Panc1 (cell line): ENCODE results near the gene CYP27C1. TPM values are rescaled to one million over a fixed set of nuclear protein-coding genes. Genes with fewer than 3 reads are reported as not detected.

ENCODE experiments used
- ATAC-seq: fragments of 200-7000 bp; cut with Tn5 transposase; 2 replicates; pipeline ENCODE4 v1.9.1; 2020; ENCODE audit warnings: mild to moderate bottlenecking, moderate library complexity
- BruUV-seq: library from RNA; stranded (reverse); fragments of 400-500 nt; replicated peaks from 2 replicates; lab custom pipeline; 2021; lab: Mats Ljungman, UMichigan
- CTCF ChIA-PET: fragments of 300-600 bp; sonication (Branson Sonifier 250); formaldehyde crosslinking; loops from one replicate; lab custom pipeline; 2022; ENCODE audit warnings: antibody characterized with exemption; lab: Charles Lee
- POLR2A ChIA-PET: fragments of 300-600 bp; sonication (Branson Sonifier 250); formaldehyde crosslinking; loops from one replicate; lab custom pipeline; 2022; ENCODE audit warnings: antibody characterized with exemption; lab: Charles Lee
- DNase-seq: peaks from one replicate; pipeline ENCODE4 v3.0.0-alpha.2; 2010; ENCODE audit warnings: low read depth, low spot score
- H3K27ac ChIP-seq: 2 replicates; pipeline ENCODE4 v1.5.1; 2011; ENCODE audit warnings: mild to moderate bottlenecking, low read length, inconsistent platforms
- H3K27me3 ChIP-seq: fragments of 200-500 bp; sonication (Bioruptor generic); 2 replicates; pipeline ENCODE4 v1.6.0; 2014; ENCODE audit warnings: low read length, inconsistent platforms; ENCODE audit not compliant: control insufficient read depth, insufficient read depth
- H3K36me3 ChIP-seq: fragments of 200-500 bp; sonication (Bioruptor generic); 2 replicates; pipeline ENCODE4 v1.5.1; 2014; ENCODE audit warnings: inconsistent platforms, mild to moderate bottlenecking, low read length, moderate library complexity; ENCODE audit not compliant: control insufficient read depth, insufficient read depth
- H3K4me1 ChIP-seq: 2 replicates; pipeline ENCODE4 v1.5.1; 2011; ENCODE audit warnings: inconsistent platforms, mild to moderate bottlenecking, low read length, moderate library complexity; ENCODE audit not compliant: control insufficient read depth, insufficient read depth
- H3K4me3 ChIP-seq, 2 experiments: 2 replicates each; pipeline ENCODE4 v1.5.1; 2011 to 2012; ENCODE audit warnings: low read depth in 2 of 2, low read length in 2 of 2, mild to moderate bottlenecking in 2 of 2, inconsistent platforms in 1 of 2, moderate library complexity in 1 of 2
- H3K9me3 ChIP-seq: fragments of 200-500 bp; sonication (Bioruptor generic); 2 replicates; pipeline ENCODE4 v1.5.1; 2014; ENCODE audit warnings: low read depth, mild to moderate bottlenecking, inconsistent platforms, low read length, moderate library complexity; ENCODE audit not compliant: control insufficient read depth, insufficient read depth
- CTCF ChIP-seq: fragments of 450-650 bp; IDR thresholded peaks from 2 replicates; pipeline ENCODE4 v1.5.1; 2017; ENCODE audit warnings: mild to moderate bottlenecking
- POLR2AphosphoS5 ChIP-seq: IDR thresholded peaks from 2 replicates; pipeline ENCODE4 v1.6.1; 2012; ENCODE audit warnings: mild to moderate bottlenecking, low read depth, low read length, moderate library complexity
- REST ChIP-seq, 2 experiments: IDR thresholded peaks; 2 replicates each; pipeline ENCODE4 v1.6.1; 2011 to 2012; ENCODE audit warnings: low read depth in 2 of 2, control low read depth in 1 of 2, low read length in 1 of 2, mild to moderate bottlenecking in 1 of 2, moderate library complexity in 1 of 2; ENCODE audit not compliant: insufficient read depth in 1 of 2
- SIN3A ChIP-seq: IDR thresholded peaks from 2 replicates; pipeline ENCODE4 v1.6.1; 2012; ENCODE audit warnings: low read depth, mild to moderate bottlenecking, low read length, moderate library complexity, borderline replicate concordance; ENCODE audit not compliant: insufficient read depth
- TCF7L2 ChIP-seq: IDR thresholded peaks from 2 replicates; pipeline ENCODE4 v1.6.1; 2011; ENCODE audit warnings: mild to moderate bottlenecking, low read depth, low read length, inconsistent platforms
- in situ Hi-C: cut with HindIII; loops from 2 replicates; pipeline ENCODE4 v1.10.0; 2016; ENCODE audit warnings: low sequenced_read_pairs, low pct_unique_long_range_greater_than_20kb
- intact Hi-C: fragments of 100-400 bp; cut with micrococcal nuclease; formaldehyde crosslinking; loops from one replicate; pipeline ENCODE4 v1.10.0; 2022; ENCODE audit not compliant: unreplicated experiment
- total RNA-seq: library from RNA; stranded (reverse); gene quantifications from one replicate; pipeline ENCODE4 v1.2.1, GENCODE V29; 2021; ENCODE audit not compliant: unreplicated experiment

CYP27C1 gene
- total RNA-seq, 1 experiment from 2014 or later, result 5.7 TPM

GRCh38 chr2:127170021-127170420 is 50.1 kb downstream of the CYP27C1 start:
- Histone ChIP-seq H3K27me3 (no peaks in the 10 kb centered on the region), H3K36me3 (no peaks in the 10 kb centered on the region), H3K9me3 (no peaks in the 10 kb centered on the region), H3K27ac (no peak overlapping the region; the same call in 1 of the 2 replicates), H3K4me1 (peaks cover 12% of the 10 kb centered on the region), H3K4me3 (no peak overlapping the region)
- DNase-seq (no peak), ATAC-seq (no peak)
- no TSS peak for BruUV-seq
- CTCF ChIA-PET, result no interaction called here
- POLR2A ChIA-PET, result no interaction called here
- in situ Hi-C loops (no loop called here), intact Hi-C loops (loop anchor here (10.0 kb wide), 1 partner anchor 105 kb away; no protein-coding TSS in a partner anchor)
- no peak for TF ChIP-seq REST (IDR thresholded peaks at IDR 0.05; ENCODE audit: insufficient read depth in 1 of 2, low read depth in 2 of 2, low read length in 1 of 2)
- no peak for TF ChIP-seq SIN3A
- TF ChIP-seq CTCF, result no peak
- TF ChIP-seq TCF7L2, result no peak
- TF ChIP-seq POLR2AphosphoS5, result no peak

- intact Hi-C loops, result no loop called here
- ChIA-PET CTCF (no interaction called here), POLR2A (no interaction called here)
- no TSS peak for BruUV-seq
- Histone ChIP-seq H3K27ac (no peak overlapping the region), H3K36me3 (no peaks in the 10 kb centered on the region), H3K4me3 (no peak overlapping the region), H3K4me1 (peaks cover 15% of the 10 kb centered on the region), H3K27me3 (no peaks in the 10 kb centered on the region), H3K9me3 (no peaks in the 10 kb centered on the region)
- TF ChIP-seq SIN3A (no peak), POLR2AphosphoS5 (no peak), TCF7L2 (no peak)
- in situ Hi-C loops, result no loop called here
- no peak for DNase-seq
- ATAC-seq, result no peak
Observed at GRCh38 chr2:127169066-127169660, 50.9 kb downstream of the CYP27C1 start.

- intact Hi-C loops, result no loop called here
Observed at GRCh38 chr2:127166231-127166860, 53.8 kb downstream of the CYP27C1 start.

More at GRCh38 chr2:127166231-127166860, 53.8 kb downstream of the CYP27C1 start:
- ATAC-seq (no peak), DNase-seq (no peak)
- peaks cover 15% of the 10 kb centered on the region for H3K4me1 ChIP-seq
- H3K27me3 ChIP-seq, result no peaks in the 10 kb centered on the region
- no peak overlapping the region for H3K4me3 ChIP-seq
- BruUV-seq, result no TSS peak
- H3K9me3 ChIP-seq, result no peaks in the 10 kb centered on the region
- in situ Hi-C loops, result no loop called here
- CTCF ChIA-PET, result no interaction called here
- TF ChIP-seq TCF7L2 (no peak), POLR2AphosphoS5 (no peak), CTCF (no peak), SIN3A (no peak), REST (IDR thresholded peaks at IDR 0.05; ENCODE audit: insufficient read depth in 1 of 2, low read depth in 2 of 2, low read length in 1 of 2) (no peak)
- no peaks in the 10 kb centered on the region for H3K36me3 ChIP-seq
- POLR2A ChIA-PET, result no interaction called here
- no peak overlapping the region for H3K27ac ChIP-seq
